Chondrocyte (in vitro differentiated cells): ENCODE measurements around the gene C3orf22. TPM values are rescaled to one million over a fixed set of nuclear protein-coding genes. Genes with fewer than 3 reads are reported as not detected.

Experiments used
- DNase-seq: peaks from one replicate; pipeline ENCODE4 v3.0.0; 2021; ENCODE audit warnings: mixed read lengths, low spot score
- H3K27ac Mint-ChIP-seq: one replicate; pipeline ENCODE4 v1.8.0; 2021; ENCODE audit warnings: mild to moderate bottlenecking, moderate library complexity, mixed read lengths; ENCODE audit not compliant: unreplicated experiment
- H3K27me3 Mint-ChIP-seq: 2 replicates; pipeline ENCODE4 v1.8.0; 2021; ENCODE audit warnings: low read depth, mixed read lengths
- H3K36me3 Mint-ChIP-seq: 2 replicates; pipeline ENCODE4 v1.8.0; 2021; ENCODE audit warnings: low read depth, mixed read lengths
- H3K4me1 Mint-ChIP-seq: 2 replicates; pipeline ENCODE4 v1.8.0; 2021; ENCODE audit warnings: low read depth, mild to moderate bottlenecking, mixed read lengths
- H3K4me3 Mint-ChIP-seq: one replicate; pipeline ENCODE4 v1.8.0; 2021; ENCODE audit warnings: mild to moderate bottlenecking, moderate library complexity, mixed read lengths; ENCODE audit not compliant: unreplicated experiment
- H3K9me3 Mint-ChIP-seq: 2 replicates; pipeline ENCODE4 v1.8.0; 2021; ENCODE audit warnings: low read depth, mixed read lengths
- total RNA-seq: library from RNA; stranded (reverse); gene quantifications from 3 replicates; pipeline ENCODE4 v1.2.1, GENCODE V29; 2021
- TF ChIP-seq, protein P1 (sequence below): fragments of 200-600 bp; sonication (generic); IDR thresholded peaks from 2 replicates; pipeline ENCODE4 v1.5.0; 2021; ENCODE audit warnings: antibody characterized with exemption, mild to moderate bottlenecking, moderate library complexity

The C3orf22 gene
- total RNA-seq, 1 donor from 2014 or later = not detected

DNA sequence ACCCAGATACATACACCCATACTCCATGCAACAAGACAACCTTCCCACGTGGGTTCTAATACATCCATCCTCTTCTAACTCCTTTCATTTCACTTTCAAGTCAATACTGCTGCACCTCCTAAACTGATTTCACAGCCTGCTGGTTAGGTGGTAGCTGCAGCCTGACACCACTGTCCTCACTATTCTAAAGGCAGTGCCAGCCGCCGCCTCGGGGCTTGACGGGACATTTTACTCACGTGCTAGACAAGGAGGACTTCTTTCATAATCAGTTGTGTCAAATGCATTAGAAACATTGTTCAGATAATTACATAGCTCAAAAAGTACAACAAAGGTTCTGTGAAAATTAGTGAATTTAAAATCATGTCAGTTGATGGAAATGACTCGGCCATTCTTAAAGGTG lies 47.4 kb downstream of the C3orf22 start:
- H3K4me3 Mint-ChIP-seq = no peak overlapping the region
- DNase-seq = peak; percentile 27
- TF ChIP-seq, protein P1, sequence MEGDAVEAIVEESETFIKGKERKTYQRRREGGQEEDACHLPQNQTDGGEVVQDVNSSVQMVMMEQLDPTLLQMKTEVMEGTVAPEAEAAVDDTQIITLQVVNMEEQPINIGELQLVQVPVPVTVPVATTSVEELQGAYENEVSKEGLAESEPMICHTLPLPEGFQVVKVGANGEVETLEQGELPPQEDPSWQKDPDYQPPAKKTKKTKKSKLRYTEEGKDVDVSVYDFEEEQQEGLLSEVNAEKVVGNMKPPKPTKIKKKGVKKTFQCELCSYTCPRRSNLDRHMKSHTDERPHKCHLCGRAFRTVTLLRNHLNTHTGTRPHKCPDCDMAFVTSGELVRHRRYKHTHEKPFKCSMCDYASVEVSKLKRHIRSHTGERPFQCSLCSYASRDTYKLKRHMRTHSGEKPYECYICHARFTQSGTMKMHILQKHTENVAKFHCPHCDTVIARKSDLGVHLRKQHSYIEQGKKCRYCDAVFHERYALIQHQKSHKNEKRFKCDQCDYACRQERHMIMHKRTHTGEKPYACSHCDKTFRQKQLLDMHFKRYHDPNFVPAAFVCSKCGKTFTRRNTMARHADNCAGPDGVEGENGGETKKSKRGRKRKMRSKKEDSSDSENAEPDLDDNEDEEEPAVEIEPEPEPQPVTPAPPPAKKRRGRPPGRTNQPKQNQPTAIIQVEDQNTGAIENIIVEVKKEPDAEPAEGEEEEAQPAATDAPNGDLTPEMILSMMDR = no peak
- H3K9me3 Mint-ChIP-seq = no peaks in the 10 kb centered on the region
- peaks cover 8% of the 10 kb centered on the region for H3K27me3 Mint-ChIP-seq
- H3K36me3 Mint-ChIP-seq = no peaks in the 10 kb centered on the region
- no peak overlapping the region for H3K27ac Mint-ChIP-seq
- H3K4me1 Mint-ChIP-seq = no peaks in the 10 kb centered on the region

DNA sequence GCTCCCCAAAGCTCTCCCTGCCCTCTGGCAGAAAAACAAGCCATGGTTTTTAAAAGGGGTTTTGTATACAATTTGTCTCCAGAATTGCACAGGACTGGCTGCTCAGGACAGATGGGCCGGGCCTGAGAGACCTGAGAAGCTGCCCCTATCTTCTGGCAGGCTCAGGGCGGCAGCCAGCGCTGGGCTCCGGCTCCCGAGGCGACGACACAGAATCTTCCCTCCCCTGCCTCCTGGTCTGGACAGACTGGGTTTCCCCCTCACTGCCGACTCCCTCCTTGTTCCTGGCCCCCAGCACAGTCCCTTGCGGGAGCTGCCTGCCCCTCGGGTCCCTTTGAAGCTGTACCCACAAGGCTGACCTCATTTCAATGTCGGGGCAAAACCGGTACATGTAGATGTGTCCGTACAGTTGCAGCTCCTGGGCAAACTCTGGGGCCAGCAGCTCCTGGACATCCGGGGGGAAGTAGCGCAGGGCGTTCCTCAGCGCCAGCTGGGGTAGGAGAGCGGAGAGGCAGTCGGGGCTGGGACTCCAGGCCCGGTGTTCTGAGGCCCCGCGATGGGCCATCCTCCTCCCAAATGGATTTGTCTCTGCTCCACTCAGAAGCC lies 48.3 kb downstream of the C3orf22 start:
- Mint-ChIP-seq H3K4me1 (no peaks in the 10 kb centered on the region), H3K4me3 (no peak overlapping the region), H3K27me3 (peaks cover 11% of the 10 kb centered on the region), H3K27ac (no peak overlapping the region), H3K36me3 (no peaks in the 10 kb centered on the region), H3K9me3 (no peaks in the 10 kb centered on the region)
- TF ChIP-seq, protein P1 = no peak
- DNase-seq = peak; percentile 80

DNA sequence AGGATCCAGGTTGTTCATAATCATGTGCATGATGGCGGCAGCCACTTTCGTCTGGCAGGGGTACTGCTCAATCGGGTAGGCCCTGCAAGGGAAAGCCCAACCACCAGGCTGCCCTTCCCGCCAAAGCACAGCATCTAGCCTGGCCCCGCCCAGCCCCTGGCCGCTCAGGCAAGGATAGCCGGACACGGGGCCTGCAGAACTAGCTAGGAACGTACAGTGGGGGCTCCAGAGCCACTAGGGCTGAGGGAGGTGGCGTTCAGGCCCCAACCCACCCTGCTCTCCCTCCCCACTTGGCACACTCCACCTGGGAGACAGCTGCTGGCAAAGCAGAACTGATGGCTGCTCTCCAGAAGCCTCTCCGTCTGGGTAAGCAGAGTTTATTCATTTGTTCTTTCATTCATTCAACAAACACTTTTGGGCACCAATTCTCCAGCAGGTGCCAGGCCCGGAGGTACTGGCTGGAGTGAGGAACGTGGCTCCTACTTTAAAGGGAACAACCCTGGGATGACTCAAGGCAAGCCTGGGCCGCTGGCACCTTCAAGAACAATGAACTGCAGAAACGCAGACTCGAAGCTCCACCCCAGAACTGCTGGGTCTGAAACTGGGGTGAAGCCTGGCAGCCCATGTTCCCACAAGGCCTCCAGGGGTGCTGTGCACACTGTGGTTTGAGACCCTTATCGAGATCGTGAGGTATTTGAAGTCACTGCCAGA lies 49.0 kb downstream of the C3orf22 start:
- Mint-ChIP-seq H3K9me3 (no peaks in the 10 kb centered on the region), H3K4me1 (no peaks in the 10 kb centered on the region), H3K27me3 (peaks cover 17% of the 10 kb centered on the region), H3K4me3 (no peak overlapping the region), H3K27ac (no peak overlapping the region), H3K36me3 (no peaks in the 10 kb centered on the region)
- DNase-seq = peak; percentile 60
- TF ChIP-seq, protein P1 = no peak

DNA sequence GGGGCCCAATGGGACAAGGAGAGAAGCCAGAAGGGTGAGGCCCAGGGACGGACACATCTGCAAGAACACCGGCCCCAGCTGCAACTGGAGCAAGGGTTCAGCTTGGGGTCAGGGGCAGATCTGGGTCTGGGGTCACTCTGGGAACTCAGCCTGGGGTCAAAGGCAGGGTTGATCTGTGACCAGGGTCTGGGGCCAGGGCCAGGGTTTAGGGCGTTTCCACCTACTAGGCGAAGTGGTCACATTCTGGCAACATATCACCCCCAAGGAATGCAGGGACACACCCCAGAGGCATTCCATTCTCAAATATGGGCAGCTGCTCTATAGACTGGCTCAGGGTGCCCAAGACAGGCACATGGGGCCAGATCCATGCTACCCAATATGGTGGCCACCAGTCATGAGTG lies 50.2 kb downstream of the C3orf22 start:
- Mint-ChIP-seq H3K36me3 (no peaks in the 10 kb centered on the region), H3K4me1 (no peaks in the 10 kb centered on the region), H3K27ac (no peak overlapping the region), H3K9me3 (no peaks in the 10 kb centered on the region), H3K27me3 (peaks cover 20% of the 10 kb centered on the region), H3K4me3 (no peak overlapping the region)
- peak; percentile 73 for DNase-seq
- TF ChIP-seq, protein P1 = no peak

DNA sequence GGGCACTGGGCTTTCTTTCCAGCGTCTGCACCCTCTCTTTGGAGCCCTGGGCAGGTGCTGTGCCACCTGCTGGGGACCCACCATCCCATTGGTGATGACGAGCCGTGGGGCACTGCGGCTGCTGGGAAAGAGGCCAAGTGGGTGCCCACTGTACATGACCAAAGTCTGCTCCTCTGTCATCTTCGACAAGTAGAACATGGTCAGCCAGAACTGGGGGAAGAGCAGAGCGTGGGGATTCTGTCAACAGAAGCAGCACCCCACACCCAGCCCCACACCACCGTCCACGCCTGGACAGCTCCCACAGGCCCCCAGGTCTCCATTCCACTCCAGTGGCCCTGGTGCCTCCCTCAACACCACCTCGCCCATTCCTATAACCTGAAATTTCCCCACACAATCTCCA lies 50.8 kb downstream of the C3orf22 start:
- Mint-ChIP-seq H3K36me3 (no peaks in the 10 kb centered on the region), H3K4me1 (no peaks in the 10 kb centered on the region), H3K27me3 (peaks cover 21% of the 10 kb centered on the region), H3K4me3 (no peak overlapping the region), H3K9me3 (no peaks in the 10 kb centered on the region), H3K27ac (no peak overlapping the region)
- DNase-seq = peak; percentile 81
- TF ChIP-seq, protein P1 = no peak
